SH-SY5Y (cell line): ENCODE measurements around the gene NTRK2.

ENCODE experiments used
- GATA2 ChIP-seq: IDR thresholded peaks from 2 replicates; pipeline ENCODE4 v1.6.1; 2011; ENCODE audit warnings: mild to moderate bottlenecking, low read depth, low read length
- GATA3 ChIP-seq: IDR thresholded peaks from 2 replicates; pipeline ENCODE4 v1.6.1; 2011; ENCODE audit warnings: low read depth, mild to moderate bottlenecking, low read length, moderate library complexity

DNA sequence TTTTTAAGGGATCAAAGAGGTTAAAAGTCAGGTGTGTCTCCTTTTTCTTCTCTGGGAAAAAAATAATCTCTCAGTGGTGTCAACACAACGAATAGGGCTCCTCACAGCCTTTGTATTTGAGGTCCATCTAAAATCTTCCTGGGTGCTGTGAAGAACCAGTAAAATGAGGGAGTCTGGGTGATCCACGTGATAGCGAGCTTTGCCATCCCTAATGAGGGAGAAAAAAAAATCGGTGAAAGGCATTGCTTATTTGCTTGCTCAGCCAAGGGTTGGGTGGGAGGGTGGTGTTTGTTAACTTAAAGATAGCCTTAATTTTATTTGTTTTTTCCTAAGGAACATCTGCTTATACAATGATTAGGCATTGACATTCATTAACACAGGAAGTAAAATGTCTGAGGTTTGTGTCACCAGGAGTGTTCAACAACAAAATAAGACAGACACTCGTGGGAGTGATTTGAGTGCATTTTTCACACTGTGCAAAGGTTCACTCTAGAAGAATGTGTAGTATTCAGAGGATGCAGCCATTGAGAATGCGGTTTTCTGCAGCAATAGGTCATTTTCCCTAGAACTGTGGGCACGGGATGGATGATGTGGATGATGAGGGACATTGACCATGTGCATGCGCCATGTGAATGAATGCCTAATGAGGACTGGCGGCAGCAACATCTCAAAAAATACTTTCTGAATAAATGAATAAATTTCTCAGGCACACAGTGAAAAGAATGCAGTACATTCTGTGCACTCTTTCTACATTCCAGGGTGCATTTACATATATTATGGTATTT, 369.5 kb downstream of the NTRK2 start:
- TF ChIP-seq GATA3 (no peak), GATA2 (no peak)
